ENCODE data around the gene CHST11. TPM values are rescaled to one million over a fixed set of nuclear protein-coding genes. Genes with fewer than 3 reads are reported as not detected.

CHST11 gene
- polyA plus RNA-seq, 1 donor (not counting 4 experiments of a cell fraction or from before 2014, with no cell fraction given): 11.9 TPM

DNA sequence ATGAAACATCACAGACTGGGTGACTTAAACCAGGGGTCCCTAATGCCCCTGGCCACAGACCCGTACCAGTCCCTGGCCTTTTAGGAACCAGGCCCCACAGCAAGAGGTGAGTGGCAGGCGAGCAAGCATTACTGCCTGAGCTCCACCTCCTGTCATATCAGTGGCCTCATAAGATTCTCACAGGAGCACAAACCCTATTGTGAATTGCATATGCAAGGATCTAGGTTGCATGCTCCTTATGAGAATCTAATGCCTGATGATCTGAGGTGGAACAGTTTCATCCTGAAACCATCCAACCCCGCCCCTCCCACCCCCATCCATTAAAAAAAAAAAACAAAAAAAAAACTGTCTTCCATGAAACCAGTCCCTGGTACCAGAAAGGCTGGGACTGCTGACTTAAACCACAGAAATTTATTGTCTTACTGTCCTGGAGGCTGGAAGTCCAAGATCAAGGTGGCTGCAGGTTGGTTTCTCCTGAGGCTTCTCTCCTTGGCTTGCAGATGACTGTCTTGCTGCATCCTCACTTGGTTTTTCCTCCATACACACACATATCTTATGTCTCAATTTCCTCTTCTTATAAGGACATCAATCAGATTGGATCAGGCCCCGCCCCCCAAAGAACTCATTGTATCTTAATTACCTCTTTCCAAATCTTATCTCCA, 235.9 kb downstream of the CHST11 start:
- Histone ChIP-seq H3K36me3 (ENCODE audit: control insufficient read depth in 2 of 2, extremely low read depth in 1 of 2, insufficient read depth in 2 of 2, low read length in 2 of 2) (peaks cover 0 to 1% of the 10 kb centered on the region in 2 experiments), H4K20me1 (ENCODE audit: control insufficient read depth, extremely low read depth, insufficient read depth, low read length) (peaks cover 4% of the 10 kb centered on the region), H3K9me1 (ENCODE audit: control insufficient read depth, extremely low read depth, insufficient read depth, low read length) (no peaks in the 10 kb centered on the region), H2AFZ (ENCODE audit: control insufficient read depth, low read length) (no peak overlapping the region), H3K9me3 (ENCODE audit: control insufficient read depth, low read depth, low read length) (no peaks in the 10 kb centered on the region), H3K79me2 (ENCODE audit: control insufficient read depth, insufficient read depth, low read length) (no peaks in the 10 kb centered on the region), H3K4me2 (ENCODE audit: control insufficient read depth, extremely low read depth, insufficient read depth, low read depth, low read length) (no peak overlapping the region), H3K27ac (ENCODE audit: control insufficient read depth, insufficient read depth, low read length) (no peak overlapping the region), H3K9ac (ENCODE audit: control insufficient read depth, extremely low read depth, insufficient read depth, low read length) (no peak overlapping the region), H3K4me3 (ENCODE audit: control insufficient read depth in 2 of 3, extremely low read depth in 1 of 3, insufficient read depth in 2 of 3, low read depth in 1 of 3, low read length in 3 of 3) (no peak overlapping the region), H3K4me1 (ENCODE audit: control insufficient read depth, extremely low read depth, insufficient read depth, low read length) (no peaks in the 10 kb centered on the region), H3K27me3 (ENCODE audit: control insufficient read depth, extremely low read depth, insufficient read depth, low read length) (no peaks in the 10 kb centered on the region)
- no peak for FAIRE-seq
- no peak for TF ChIP-seq EZH2 (IDR thresholded peaks at IDR 0.05; ENCODE audit: low read length)
- TF ChIP-seq, protein P1, sequence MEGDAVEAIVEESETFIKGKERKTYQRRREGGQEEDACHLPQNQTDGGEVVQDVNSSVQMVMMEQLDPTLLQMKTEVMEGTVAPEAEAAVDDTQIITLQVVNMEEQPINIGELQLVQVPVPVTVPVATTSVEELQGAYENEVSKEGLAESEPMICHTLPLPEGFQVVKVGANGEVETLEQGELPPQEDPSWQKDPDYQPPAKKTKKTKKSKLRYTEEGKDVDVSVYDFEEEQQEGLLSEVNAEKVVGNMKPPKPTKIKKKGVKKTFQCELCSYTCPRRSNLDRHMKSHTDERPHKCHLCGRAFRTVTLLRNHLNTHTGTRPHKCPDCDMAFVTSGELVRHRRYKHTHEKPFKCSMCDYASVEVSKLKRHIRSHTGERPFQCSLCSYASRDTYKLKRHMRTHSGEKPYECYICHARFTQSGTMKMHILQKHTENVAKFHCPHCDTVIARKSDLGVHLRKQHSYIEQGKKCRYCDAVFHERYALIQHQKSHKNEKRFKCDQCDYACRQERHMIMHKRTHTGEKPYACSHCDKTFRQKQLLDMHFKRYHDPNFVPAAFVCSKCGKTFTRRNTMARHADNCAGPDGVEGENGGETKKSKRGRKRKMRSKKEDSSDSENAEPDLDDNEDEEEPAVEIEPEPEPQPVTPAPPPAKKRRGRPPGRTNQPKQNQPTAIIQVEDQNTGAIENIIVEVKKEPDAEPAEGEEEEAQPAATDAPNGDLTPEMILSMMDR (optimal IDR thresholded peaks at IDR 0.05 in 1 of 3, IDR thresholded peaks at IDR 0.05 in 1 of 3, conservative IDR thresholded peaks at IDR 0.05 in 1 of 3; ENCODE audit: extremely low read depth in 1 of 3, insufficient read depth in 2 of 3, low read length in 3 of 3): no peak
- DNase-seq (ENCODE audit: low read depth, low spot score): no peak
- dilution Hi-C loops (cut with MboI; ENCODE audit: extremely low pct_ligation_motif_present, low sequenced_read_pairs): no loop called here

DNA sequence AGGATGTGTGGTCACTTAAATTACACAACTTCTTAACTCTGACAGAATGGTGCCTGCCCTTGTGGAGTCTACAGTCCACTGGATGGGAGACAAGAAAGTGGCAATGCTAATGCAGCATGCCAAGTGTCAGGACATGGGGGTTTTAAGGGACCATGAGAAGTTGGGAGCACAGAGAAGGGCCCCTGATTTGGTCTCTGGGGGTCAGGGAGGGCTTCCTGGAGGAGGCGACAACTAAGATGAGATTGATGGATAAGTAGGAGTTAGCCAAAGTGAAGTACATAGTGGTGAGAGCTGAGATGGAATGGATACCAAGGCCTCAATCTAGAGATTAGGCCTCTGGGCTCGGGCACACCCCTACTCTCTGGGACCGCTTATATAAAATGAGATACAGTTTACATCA, 236.7 kb downstream of the CHST11 start:
- no peak overlapping the region for H2AFZ ChIP-seq (ENCODE audit: control insufficient read depth, low read length)
- no peaks in the 10 kb centered on the region for H3K79me2 ChIP-seq (ENCODE audit: control insufficient read depth, insufficient read depth, low read length)
- no peak overlapping the region for H3K27ac ChIP-seq (ENCODE audit: control insufficient read depth, insufficient read depth, low read length)
- H3K4me2 ChIP-seq (ENCODE audit: control insufficient read depth, extremely low read depth, insufficient read depth, low read depth, low read length): no peak overlapping the region
- DNase-seq (ENCODE audit: low read depth, low spot score) (no peak), FAIRE-seq (no peak)
- H3K27me3 ChIP-seq (ENCODE audit: control insufficient read depth, extremely low read depth, insufficient read depth, low read length): no peaks in the 10 kb centered on the region
- no peak overlapping the region for H3K9ac ChIP-seq (ENCODE audit: control insufficient read depth, extremely low read depth, insufficient read depth, low read length)
- H3K36me3 ChIP-seq (ENCODE audit: control insufficient read depth in 2 of 2, extremely low read depth in 1 of 2, insufficient read depth in 2 of 2, low read length in 2 of 2): peaks cover 0 to 1% of the 10 kb centered on the region in 2 experiments
- peaks cover 4% of the 10 kb centered on the region for H4K20me1 ChIP-seq (ENCODE audit: control insufficient read depth, extremely low read depth, insufficient read depth, low read length)
- H3K4me1 ChIP-seq (ENCODE audit: control insufficient read depth, extremely low read depth, insufficient read depth, low read length): no peaks in the 10 kb centered on the region
- dilution Hi-C loops (cut with MboI; ENCODE audit: extremely low pct_ligation_motif_present, low sequenced_read_pairs): no loop called here
- TF ChIP-seq EZH2 (IDR thresholded peaks at IDR 0.05; ENCODE audit: low read length): no peak
- TF ChIP-seq, protein P1 (optimal IDR thresholded peaks at IDR 0.05 in 1 of 3, IDR thresholded peaks at IDR 0.05 in 1 of 3, conservative IDR thresholded peaks at IDR 0.05 in 1 of 3; ENCODE audit: extremely low read depth in 1 of 3, insufficient read depth in 2 of 3, low read length in 3 of 3): no peak
- no peaks in the 10 kb centered on the region for H3K9me3 ChIP-seq (ENCODE audit: control insufficient read depth, low read depth, low read length)
- no peaks in the 10 kb centered on the region for H3K9me1 ChIP-seq (ENCODE audit: control insufficient read depth, extremely low read depth, insufficient read depth, low read length)
- H3K4me3 ChIP-seq (ENCODE audit: control insufficient read depth in 2 of 3, extremely low read depth in 1 of 3, insufficient read depth in 2 of 3, low read depth in 1 of 3, low read length in 3 of 3): no peak overlapping the region
